Erythroblast (primary cell): ENCODE results near the gene MFGE8.

Source experiments
- DNase-seq, 2 experiments: peaks; one replicate each; lab custom pipeline; 2025; lab: John Stamatoyannopoulos, UW
- GATA1 ChIP-seq: IDR thresholded peaks from 2 replicates; pipeline ENCODE4 v1.6.1; 2011; ENCODE audit warnings: low read depth, mild to moderate bottlenecking, control low read depth, low read length, moderate library complexity
- POLR2A ChIP-seq: IDR thresholded peaks from 2 replicates; pipeline ENCODE4 v1.6.1; 2011; ENCODE audit warnings: mild to moderate bottlenecking, low read length

MFGE8 gene

DNA sequence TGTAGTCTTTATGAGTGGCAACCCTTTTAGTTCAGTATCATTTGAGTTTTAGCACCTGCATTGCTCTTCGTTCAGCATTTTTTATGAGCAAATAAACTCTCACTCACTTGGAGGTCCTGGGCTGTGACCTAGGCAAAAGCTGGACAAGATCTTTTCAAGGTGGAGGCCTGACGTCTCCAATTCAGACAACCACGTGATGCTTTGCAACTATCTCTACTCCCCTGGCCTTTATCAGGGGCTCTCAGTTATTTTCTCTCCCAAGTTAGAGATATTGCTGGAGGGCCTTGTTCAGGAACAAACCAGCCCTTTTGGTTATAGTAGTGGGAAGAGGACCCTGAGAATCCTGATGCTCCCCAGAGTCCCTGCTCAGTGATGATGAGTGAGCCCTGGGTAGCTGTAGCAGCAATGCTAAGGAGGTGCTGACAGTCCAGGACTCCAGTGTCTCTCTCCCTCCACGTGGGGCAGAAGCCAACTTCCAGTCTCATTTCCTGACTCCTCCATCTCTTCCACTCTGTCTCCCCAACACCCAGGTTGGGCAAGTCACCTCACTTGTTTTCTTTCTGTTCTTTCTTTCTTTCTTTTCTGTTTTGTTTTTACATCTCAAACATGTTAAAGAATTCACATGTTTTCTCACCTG lies 48.2 kb downstream of the MFGE8 start:
- no peak for TF ChIP-seq POLR2A
- no peak for TF ChIP-seq GATA1
- peak; percentile 18 to 70 for DNase-seq

DNA sequence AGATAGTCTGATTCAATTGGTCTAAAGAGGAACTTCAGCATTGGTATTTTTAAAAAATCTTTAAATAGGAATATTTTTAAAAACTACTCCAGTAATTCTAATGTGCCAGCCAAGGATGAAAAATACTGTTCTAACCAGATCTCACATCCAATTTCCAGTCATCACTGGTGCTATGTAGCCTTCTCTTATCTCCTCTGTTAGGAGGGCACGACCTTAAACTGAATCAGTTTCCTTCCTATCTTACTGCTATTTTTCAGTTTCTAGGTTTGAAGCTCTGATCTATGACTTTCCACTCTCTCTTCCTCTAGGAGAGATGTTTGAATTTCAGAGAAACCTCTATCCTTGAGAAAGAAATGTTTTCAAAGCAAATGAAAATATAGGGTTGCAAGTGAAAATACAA lies 49.8 kb downstream of the MFGE8 start:
- TF ChIP-seq GATA1 = no peak
- no peak for TF ChIP-seq POLR2A
- no peak for DNase-seq

DNA sequence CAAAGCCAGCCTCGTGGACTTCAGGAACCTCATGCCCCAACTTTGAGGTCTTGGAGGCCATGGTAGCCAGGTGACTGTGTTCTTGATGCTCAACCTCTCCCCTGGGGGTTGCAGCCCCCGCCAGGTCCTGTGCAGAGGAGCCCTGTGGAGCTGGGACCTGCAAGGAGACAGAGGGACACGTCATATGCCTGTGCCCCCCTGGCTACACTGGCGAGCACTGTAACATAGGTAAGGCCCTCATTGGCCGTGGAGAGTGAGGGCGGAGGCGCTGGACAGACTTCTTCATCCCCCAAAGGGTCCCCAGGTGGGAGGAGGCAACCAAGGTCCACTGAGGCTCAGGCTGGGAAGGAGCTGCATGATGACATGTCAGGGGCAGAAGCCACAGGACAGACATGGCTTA lies 53.0 kb downstream of the MFGE8 start:
- TF ChIP-seq GATA1 (no peak), POLR2A (no peak)
- no peak for DNase-seq

DNA sequence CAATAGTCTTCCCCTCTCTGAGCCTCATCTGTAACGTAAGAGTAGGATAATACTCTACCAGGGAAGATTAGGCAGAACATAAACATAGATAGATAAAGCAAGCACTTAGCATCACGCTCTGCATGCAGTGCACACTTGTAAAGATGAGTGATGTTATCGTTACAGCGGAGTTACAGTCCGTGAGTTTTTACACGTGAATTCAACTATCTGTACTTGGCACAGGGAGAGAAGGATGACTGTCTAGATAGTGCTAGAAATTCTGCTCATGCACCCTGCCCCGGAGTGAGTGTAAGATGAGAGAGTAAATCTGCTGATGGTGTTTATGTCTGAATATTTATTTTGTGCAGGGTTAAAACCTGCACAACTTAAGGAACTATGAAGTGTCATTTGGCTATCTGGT lies 53.6 kb downstream of the MFGE8 start:
- DNase-seq = no peak
- TF ChIP-seq POLR2A (no peak), GATA1 (no peak)

DNA sequence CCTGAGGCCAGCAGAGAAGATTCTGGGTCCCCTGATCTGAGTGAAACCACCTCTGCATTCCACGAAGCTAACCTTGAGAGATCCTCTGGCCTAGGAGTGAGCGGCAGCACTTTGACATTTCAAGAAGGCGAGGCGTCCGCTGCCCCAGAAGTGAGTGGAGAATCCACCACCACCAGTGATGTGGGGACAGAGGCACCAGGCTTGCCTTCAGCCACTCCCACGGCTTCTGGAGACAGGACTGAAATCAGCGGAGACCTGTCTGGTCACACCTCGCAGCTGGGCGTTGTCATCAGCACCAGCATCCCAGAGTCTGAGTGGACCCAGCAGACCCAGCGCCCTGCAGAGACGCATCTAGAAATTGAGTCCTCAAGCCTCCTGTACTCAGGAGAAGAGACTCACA lies 54.2 kb downstream of the MFGE8 start:
- no peak for TF ChIP-seq GATA1
- no peak for TF ChIP-seq POLR2A
- DNase-seq = no peak

DNA sequence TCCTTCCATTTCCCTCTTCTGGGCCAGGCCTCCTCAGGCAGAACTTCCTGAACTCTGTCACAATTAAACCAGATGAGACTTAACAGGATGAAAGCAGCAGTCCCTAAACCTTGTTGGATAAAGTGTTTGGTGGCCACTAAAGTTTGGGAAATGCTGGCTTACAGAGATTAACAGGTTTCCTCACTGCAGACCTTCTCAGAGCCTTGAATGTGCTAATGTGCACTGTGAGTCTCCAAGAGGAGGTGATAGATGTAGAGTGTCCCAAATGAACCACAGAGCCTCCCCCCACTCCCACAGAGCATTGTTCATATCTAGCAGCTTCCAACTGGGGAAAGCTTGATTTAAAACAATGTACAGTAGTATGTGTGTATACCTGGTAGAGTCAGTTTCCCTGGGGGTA lies 60.7 kb downstream of the MFGE8 start:
- TF ChIP-seq POLR2A (no peak), GATA1 (no peak)
- DNase-seq = no peak

DNA sequence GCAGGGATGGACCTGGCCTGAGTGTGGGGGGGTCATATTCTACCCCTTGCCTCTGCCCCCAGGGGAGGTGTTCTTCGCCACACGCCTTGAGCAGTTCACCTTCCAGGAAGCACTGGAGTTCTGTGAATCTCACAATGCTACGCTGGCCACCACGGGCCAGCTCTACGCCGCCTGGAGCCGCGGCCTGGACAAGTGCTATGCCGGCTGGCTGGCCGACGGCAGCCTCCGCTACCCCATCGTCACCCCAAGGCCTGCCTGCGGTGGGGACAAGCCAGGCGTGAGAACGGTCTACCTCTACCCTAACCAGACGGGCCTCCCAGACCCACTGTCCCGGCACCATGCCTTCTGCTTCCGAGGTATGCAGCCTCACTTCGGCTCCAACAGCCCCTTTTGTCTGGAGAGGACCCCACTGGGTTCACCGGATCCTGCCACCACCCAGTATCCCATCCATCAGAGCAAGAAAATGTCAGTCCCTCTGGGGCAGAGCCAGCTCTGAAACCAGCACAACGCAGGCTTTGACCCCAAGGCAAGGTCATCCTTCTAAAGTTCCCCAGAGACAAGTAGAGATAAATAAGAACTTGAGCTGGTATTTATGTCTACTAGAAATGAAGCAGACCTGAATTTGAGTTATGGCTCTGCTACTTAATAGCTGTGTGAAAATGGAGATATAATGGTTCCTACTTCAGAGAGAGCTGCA lies 63.7 kb downstream of the MFGE8 start:
- no peak for TF ChIP-seq GATA1
- TF ChIP-seq POLR2A = no peak
- no peak for DNase-seq
